ENCODE results near the gene HK1.

DNA sequence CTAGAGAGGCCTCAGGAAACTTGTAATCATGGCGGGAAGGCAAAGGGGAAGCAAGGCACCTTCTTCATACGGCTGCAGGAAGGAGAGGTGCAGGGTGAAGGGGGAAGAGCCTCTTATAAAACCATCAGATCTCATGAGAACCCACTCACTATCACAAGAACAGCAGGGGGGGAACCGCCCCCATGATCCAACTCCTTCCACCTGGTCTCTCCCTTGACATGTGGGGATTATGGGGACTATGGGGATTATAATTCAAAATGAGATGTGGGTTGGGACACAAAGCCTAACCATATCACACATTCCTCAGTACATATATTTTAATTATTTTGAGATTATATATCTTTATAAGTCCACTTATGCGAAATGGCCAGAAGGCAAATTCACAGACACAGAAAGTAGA, 8.9 kb downstream of the HK1 start:
- TF ChIP-seq, protein P1, sequence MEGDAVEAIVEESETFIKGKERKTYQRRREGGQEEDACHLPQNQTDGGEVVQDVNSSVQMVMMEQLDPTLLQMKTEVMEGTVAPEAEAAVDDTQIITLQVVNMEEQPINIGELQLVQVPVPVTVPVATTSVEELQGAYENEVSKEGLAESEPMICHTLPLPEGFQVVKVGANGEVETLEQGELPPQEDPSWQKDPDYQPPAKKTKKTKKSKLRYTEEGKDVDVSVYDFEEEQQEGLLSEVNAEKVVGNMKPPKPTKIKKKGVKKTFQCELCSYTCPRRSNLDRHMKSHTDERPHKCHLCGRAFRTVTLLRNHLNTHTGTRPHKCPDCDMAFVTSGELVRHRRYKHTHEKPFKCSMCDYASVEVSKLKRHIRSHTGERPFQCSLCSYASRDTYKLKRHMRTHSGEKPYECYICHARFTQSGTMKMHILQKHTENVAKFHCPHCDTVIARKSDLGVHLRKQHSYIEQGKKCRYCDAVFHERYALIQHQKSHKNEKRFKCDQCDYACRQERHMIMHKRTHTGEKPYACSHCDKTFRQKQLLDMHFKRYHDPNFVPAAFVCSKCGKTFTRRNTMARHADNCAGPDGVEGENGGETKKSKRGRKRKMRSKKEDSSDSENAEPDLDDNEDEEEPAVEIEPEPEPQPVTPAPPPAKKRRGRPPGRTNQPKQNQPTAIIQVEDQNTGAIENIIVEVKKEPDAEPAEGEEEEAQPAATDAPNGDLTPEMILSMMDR (IDR thresholded peaks at IDR 0.05), result no peak
- TF ChIP-seq POLR2A (IDR thresholded peaks at IDR 0.05), result no peak

Data from breast epithelium (tissue), 3 donors.